ENCODE results near the gene PLA2G2D. TPM values are rescaled to one million over a fixed set of nuclear protein-coding genes. Genes with fewer than 3 reads are reported as not detected.

The PLA2G2D gene
- total and polyA plus RNA-seq, 10 of the 15 experiments (the other 5 are each of a cell fraction or from before 2014, with no cell fraction given): 0.06 to 0.38 (median 0.16) TPM; not detected in 2

- no TSS peak for BruUV-seq (replicated peaks)
- intact Hi-C loops (cut with micrococcal nuclease; ENCODE audit: unreplicated experiment): no loop called here
- TF ChIP-seq REST (IDR thresholded peaks at IDR 0.05; ENCODE audit: low read depth, low read length) (no peak), STAT3 (IDR thresholded peaks at IDR 0.05; ENCODE audit: low read depth, low read length) (no peak), E2F8 (IDR thresholded peaks at IDR 0.05; ENCODE audit: low read depth, partially characterized antibody) (no peak), SKIL (IDR thresholded peaks at IDR 0.05; ENCODE audit: low read depth, poor library complexity, severe bottlenecking) (no peak), FOS (IDR thresholded peaks at IDR 0.05; ENCODE audit: borderline replicate concordance, extremely low read depth, insufficient read length) (no peak), SRF (IDR thresholded peaks at IDR 0.05; ENCODE audit: low read depth in 2 of 2, low read length in 2 of 2) (no peak), HCFC1 (IDR thresholded peaks at IDR 0.05; ENCODE audit: low read length) (no peak), RAD51 (IDR thresholded peaks at IDR 0.05) (no peak), POLR2AphosphoS2 (IDR thresholded peaks at IDR 0.05; ENCODE audit: low read depth, low read length) (no peak), ZNF207 (IDR thresholded peaks at IDR 0.05; ENCODE audit: borderline replicate concordance) (no peak), ZBTB4 (CRISPR knock-in tag; IDR thresholded peaks at IDR 0.05) (no peak)
These were observed 45.1 kb downstream of the PLA2G2D start for GRCh38 chr1:20074055-20074724.

More at GRCh38 chr1:20074055-20074724, 45.1 kb downstream of the PLA2G2D start:
- ChIA-PET CTCF (interaction anchor here (1.3 to 2.3 kb wide), 3 partner anchors 18 to 139 kb away, joined by 3 to 5 read pairs (median 4); no protein-coding TSS in a partner anchor), SMC1A (ENCODE audit: uncharacterized antibody, unreplicated experiment) (interaction anchor here (0.8 to 1.0 kb wide), 2 partner anchors 15 to 52 kb away, joined by 3 to 4 read pairs; no protein-coding TSS in a partner anchor), POLR2A (interaction anchor here (0.7 kb wide), 1 partner anchor 18 kb away, joined by 3 read pairs; no protein-coding TSS in a partner anchor), RAD21 (ENCODE audit: unreplicated experiment) (no interaction called here)
- Histone ChIP-seq H3K79me2 (ENCODE audit: control insufficient read depth, insufficient read depth, low read length) (no peaks in the 10 kb centered on the region), H4K20me1 (ENCODE audit: control insufficient read depth, insufficient read depth) (no peaks in the 10 kb centered on the region), H2AFZ (ENCODE audit: control insufficient read depth, low read depth, low read length) (no peak overlapping the region), H3K36me3 (ENCODE audit: control insufficient read depth in 2 of 2, insufficient read depth in 2 of 2, low read length in 1 of 2) (no peaks in the 10 kb centered on the region), H3K27me3 (replicated peaks in 1 of 2; ENCODE audit: control insufficient read depth in 2 of 2, insufficient read depth in 2 of 2, low read length in 1 of 2) (no peaks in the 10 kb centered on the region), H3K9ac (ENCODE audit: control insufficient read depth, insufficient read depth, low read length) (no peak overlapping the region), H3K4me3 (no peak overlapping the region), H3K27ac (ENCODE audit: control insufficient read depth, insufficient read depth) (no peak overlapping the region), H3K4me2 (ENCODE audit: control insufficient read depth, insufficient read depth) (no peak overlapping the region), H3K9me3 (replicated peaks; ENCODE audit: control insufficient read depth, insufficient read depth, low read length) (no peaks in the 10 kb centered on the region), H3K4me1 (ENCODE audit: control insufficient read depth, insufficient read depth, low read length) (peaks cover 21% of the 10 kb centered on the region)
- FAIRE-seq: no peak
- no peak for DNase-seq (ENCODE audit: low read depth, low spot score)
- ATAC-seq: no peak
- 78% methylated on average over 11 of the region's 11 CpGs for WGBS (ENCODE audit: insufficient coverage, insufficient replicate concordance, low lambda C conversion rate, missing lambda C conversion rate)
- in situ Hi-C loops (cut with MboI): no loop called here
